ENCODE data around the gene PGRMC2.

- TF ChIP-seq CTCF (IDR thresholded peaks at IDR 0.05; ENCODE audit: poor library complexity) (no peak), EZH2 (IDR thresholded peaks at IDR 0.05; ENCODE audit: borderline replicate concordance) (no peak), EZH2phosphoT487 (IDR thresholded peaks at IDR 0.05; ENCODE audit: low read depth, severe bottlenecking, unreplicated experiment) (no peak)
These were observed 35.8 kb upstream of the PGRMC2 start for GRCh38 chr4:128323401-128323800.
